Measurements from ENCODE around the gene CFC1B. TPM values are rescaled to one million over a fixed set of nuclear protein-coding genes. Genes with fewer than 3 reads are reported as not detected.
"Not testable (repeated sequence)": the region's sequence is repeated elsewhere in the genome, so short reads cannot be mapped to it uniquely, and the experiment has no call there.

The CFC1B gene
- total RNA-seq, 2 donors from 2014 or later = not detected

- not testable (repeated sequence) for H3K9me3 Mint-ChIP-seq; DNase-seq; ATAC-seq (replicated peaks in 1 of 2); H3K4me3 Mint-ChIP-seq; H3K36me3 Mint-ChIP-seq (ENCODE audit: insufficient read depth in 2 of 2); H3K4me1 Mint-ChIP-seq (ENCODE audit: low read depth); H3K27ac Mint-ChIP-seq; H3K27me3 Mint-ChIP-seq (ENCODE audit: low read depth)
Observed at GRCh38 chr2:130538271-130538670, 17.2 kb downstream of the CFC1B start.

GRCh38 chr2:130542789-130543188 is 21.8 kb downstream of the CFC1B start:
- H3K36me3 Mint-ChIP-seq (ENCODE audit: insufficient read depth in 2 of 2); DNase-seq; H3K27me3 Mint-ChIP-seq (ENCODE audit: low read depth); H3K4me1 Mint-ChIP-seq (ENCODE audit: low read depth); ATAC-seq (replicated peaks in 1 of 2); H3K27ac Mint-ChIP-seq; H3K4me3 Mint-ChIP-seq; H3K9me3 Mint-ChIP-seq: not testable (repeated sequence)

- not testable (repeated sequence) for H3K27me3 Mint-ChIP-seq (ENCODE audit: low read depth); H3K27ac Mint-ChIP-seq; H3K36me3 Mint-ChIP-seq (ENCODE audit: insufficient read depth in 2 of 2); H3K4me3 Mint-ChIP-seq; DNase-seq; H3K4me1 Mint-ChIP-seq (ENCODE audit: low read depth); H3K9me3 Mint-ChIP-seq
- peak in 1 of 2 donors; percentile 17 for ATAC-seq (replicated peaks in 1 of 2)
Observed at GRCh38 chr2:130543785-130544528, 22.9 kb downstream of the CFC1B start.

GRCh38 chr2:130544978-130545377 is 24.0 kb downstream of the CFC1B start:
- DNase-seq; H3K27me3 Mint-ChIP-seq (ENCODE audit: low read depth); H3K4me1 Mint-ChIP-seq (ENCODE audit: low read depth); H3K4me3 Mint-ChIP-seq; ATAC-seq (replicated peaks in 1 of 2); H3K9me3 Mint-ChIP-seq; H3K36me3 Mint-ChIP-seq (ENCODE audit: insufficient read depth in 2 of 2); H3K27ac Mint-ChIP-seq: not testable (repeated sequence)

- H3K4me3 Mint-ChIP-seq; H3K27ac Mint-ChIP-seq; DNase-seq; H3K36me3 Mint-ChIP-seq (ENCODE audit: insufficient read depth in 2 of 2); ATAC-seq (replicated peaks in 1 of 2); H3K9me3 Mint-ChIP-seq; H3K27me3 Mint-ChIP-seq (ENCODE audit: low read depth); H3K4me1 Mint-ChIP-seq (ENCODE audit: low read depth): not testable (repeated sequence)
Observed at GRCh38 chr2:130548418-130548817, 27.4 kb downstream of the CFC1B start.

GRCh38 chr2:130549475-130549874 is 28.5 kb downstream of the CFC1B start:
- H3K4me1 Mint-ChIP-seq (ENCODE audit: low read depth); H3K27ac Mint-ChIP-seq; H3K9me3 Mint-ChIP-seq: not testable (repeated sequence)

GRCh38 chr2:130554178-130554577 is 33.2 kb downstream of the CFC1B start:
- not testable (repeated sequence) for H3K4me3 Mint-ChIP-seq; H3K9me3 Mint-ChIP-seq; H3K27me3 Mint-ChIP-seq (ENCODE audit: low read depth); H3K36me3 Mint-ChIP-seq (ENCODE audit: insufficient read depth in 2 of 2); DNase-seq; H3K27ac Mint-ChIP-seq; ATAC-seq (replicated peaks in 1 of 2); H3K4me1 Mint-ChIP-seq (ENCODE audit: low read depth)

More at GRCh38 chr2:130549475-130549874, 28.5 kb downstream of the CFC1B start:
- not testable (repeated sequence) for DNase-seq; ATAC-seq (replicated peaks in 1 of 2); H3K4me3 Mint-ChIP-seq; H3K36me3 Mint-ChIP-seq (ENCODE audit: insufficient read depth in 2 of 2); H3K27me3 Mint-ChIP-seq (ENCODE audit: low read depth)

GRCh38 chr2:130556441-130556840 is 35.4 kb downstream of the CFC1B start:
- not testable (repeated sequence) for H3K4me1 Mint-ChIP-seq (ENCODE audit: low read depth); H3K27ac Mint-ChIP-seq; H3K9me3 Mint-ChIP-seq; H3K36me3 Mint-ChIP-seq (ENCODE audit: insufficient read depth in 2 of 2); ATAC-seq (replicated peaks in 1 of 2); H3K27me3 Mint-ChIP-seq (ENCODE audit: low read depth); DNase-seq; H3K4me3 Mint-ChIP-seq

- not testable (repeated sequence) for H3K27me3 Mint-ChIP-seq (ENCODE audit: low read depth); ATAC-seq (replicated peaks in 1 of 2); DNase-seq; H3K27ac Mint-ChIP-seq; H3K36me3 Mint-ChIP-seq (ENCODE audit: insufficient read depth in 2 of 2); H3K4me1 Mint-ChIP-seq (ENCODE audit: low read depth); H3K9me3 Mint-ChIP-seq; H3K4me3 Mint-ChIP-seq
Observed at GRCh38 chr2:130566165-130566564, 45.1 kb downstream of the CFC1B start.

GRCh38 chr2:130571929-130572328 is 50.9 kb downstream of the CFC1B start:
- not testable (repeated sequence) for H3K4me1 Mint-ChIP-seq (ENCODE audit: low read depth); H3K36me3 Mint-ChIP-seq (ENCODE audit: insufficient read depth in 2 of 2); H3K4me3 Mint-ChIP-seq; ATAC-seq (replicated peaks in 1 of 2); DNase-seq; H3K27me3 Mint-ChIP-seq (ENCODE audit: low read depth); H3K9me3 Mint-ChIP-seq; H3K27ac Mint-ChIP-seq

GRCh38 chr2:130574230-130574629 is 53.2 kb downstream of the CFC1B start:
- H3K4me1 Mint-ChIP-seq (ENCODE audit: low read depth); H3K27ac Mint-ChIP-seq: not testable (repeated sequence)

GRCh38 chr2:130576209-130576784 is 55.3 kb downstream of the CFC1B start:
- ATAC-seq (replicated peaks in 1 of 2) = peak in 1 of 2 donors; percentile 13
- H3K27ac Mint-ChIP-seq; DNase-seq; H3K27me3 Mint-ChIP-seq (ENCODE audit: low read depth); H3K36me3 Mint-ChIP-seq (ENCODE audit: insufficient read depth in 2 of 2); H3K9me3 Mint-ChIP-seq; H3K4me3 Mint-ChIP-seq; H3K4me1 Mint-ChIP-seq (ENCODE audit: low read depth): not testable (repeated sequence)

More at GRCh38 chr2:130574230-130574629, 53.2 kb downstream of the CFC1B start:
- not testable (repeated sequence) for DNase-seq; H3K9me3 Mint-ChIP-seq; H3K4me3 Mint-ChIP-seq; H3K27me3 Mint-ChIP-seq (ENCODE audit: low read depth); ATAC-seq (replicated peaks in 1 of 2); H3K36me3 Mint-ChIP-seq (ENCODE audit: insufficient read depth in 2 of 2)

GRCh38 chr2:130577559-130577958 is 56.5 kb downstream of the CFC1B start:
- not testable (repeated sequence) for H3K9me3 Mint-ChIP-seq; H3K27me3 Mint-ChIP-seq (ENCODE audit: low read depth); H3K27ac Mint-ChIP-seq; ATAC-seq (replicated peaks in 1 of 2); H3K36me3 Mint-ChIP-seq (ENCODE audit: insufficient read depth in 2 of 2); DNase-seq; H3K4me3 Mint-ChIP-seq; H3K4me1 Mint-ChIP-seq (ENCODE audit: low read depth)
